ENCODE data around the gene SUZ12. TPM values are rescaled to one million over a fixed set of nuclear protein-coding genes. Genes with fewer than 3 reads are reported as not detected.
A peak's percentile ranks its signal among the peaks of the same experiment; 100 is the strongest.
"Not testable (repeated sequence)": the region's sequence is repeated elsewhere in the genome, so short reads cannot be mapped to it uniquely, and the experiment has no call there.

The SUZ12 gene
- total RNA-seq, 2 experiments from 2014 or later = 67.2 to 77.1 TPM

- Mint-ChIP-seq H3K4me1 (peaks cover 23% of the 10 kb centered on the region), H3K9me3 (ENCODE audit: low read depth) (no peaks in the 10 kb centered on the region), H3K36me3 (ENCODE audit: low read depth) (peaks cover 2% of the 10 kb centered on the region), H3K27me3 (peaks cover 21% of the 10 kb centered on the region), H3K27ac (no peak overlapping the region), H3K4me3 (no peak overlapping the region)
- ChIA-PET POLR2A (no interaction called here), CTCF (no interaction called here)
- no peak for ATAC-seq
- no peak for DNase-seq
- intact Hi-C loops (cut with DNase I, micrococcal nuclease) = no loop called here
Observed at GRCh38 chr17:31917065-31917529, 19.7 kb upstream of the SUZ12 start.

- H3K27ac Mint-ChIP-seq; DNase-seq; H3K36me3 Mint-ChIP-seq (ENCODE audit: low read depth); H3K4me3 Mint-ChIP-seq; H3K9me3 Mint-ChIP-seq (ENCODE audit: low read depth); CTCF ChIA-PET; ATAC-seq; POLR2A ChIA-PET: not testable (repeated sequence)
- intact Hi-C loops (cut with DNase I, micrococcal nuclease) = loop anchor here in 1 of 2 experiments (2.0 kb wide), 1 partner anchor 17 kb away; the partner anchor contains the start of gene UTP6
- Mint-ChIP-seq H3K27me3 (peaks cover 18% of the 10 kb centered on the region), H3K4me1 (peaks cover 25% of the 10 kb centered on the region)
Observed at GRCh38 chr17:31917721-31918120, 19.1 kb upstream of the SUZ12 start.

- POLR2A ChIA-PET = no interaction called here
- CTCF ChIA-PET = interaction anchor here (1.3 kb wide), 1 partner anchor 16 kb away, joined by 3 read pairs; no protein-coding TSS in a partner anchor
Observed at GRCh38 chr17:31918701-31919128, 18.1 kb upstream of the SUZ12 start.

GRCh38 chr17:31919802-31920525 is 16.8 kb upstream of the SUZ12 start:
- Mint-ChIP-seq H3K4me3 (peak overlapping the region; percentile 43), H3K27ac (peak overlapping the region; percentile 94), H3K9me3 (ENCODE audit: low read depth) (no peaks in the 10 kb centered on the region), H3K36me3 (ENCODE audit: low read depth) (peaks cover 2% of the 10 kb centered on the region), H3K27me3 (peaks cover 18% of the 10 kb centered on the region), H3K4me1 (peaks cover 25% of the 10 kb centered on the region)
- DNase-seq (peak; percentile 45), ATAC-seq (peak; percentile 89)
- ChIA-PET POLR2A (interaction anchor here (1.0 kb wide), 1 partner anchor 12 kb away, joined by 3 read pairs; no protein-coding TSS in a partner anchor), CTCF (interaction anchor here (0.7 kb wide), 1 partner anchor 992 kb away, joined by 3 read pairs; no protein-coding TSS in a partner anchor)
- intact Hi-C loops (cut with DNase I, micrococcal nuclease) = loop anchor here (1.0 to 2.0 kb wide), 2 partner anchors 19 kb away; partner anchors contain the start of gene UTP6 (in 2 of the 2)

More at GRCh38 chr17:31918701-31919128, 18.1 kb upstream of the SUZ12 start:
- Mint-ChIP-seq H3K36me3 (ENCODE audit: low read depth) (peaks cover 2% of the 10 kb centered on the region), H3K9me3 (ENCODE audit: low read depth) (no peaks in the 10 kb centered on the region), H3K27me3 (peaks cover 18% of the 10 kb centered on the region), H3K27ac (no peak overlapping the region), H3K4me3 (no peak overlapping the region), H3K4me1 (peaks cover 25% of the 10 kb centered on the region)
- DNase-seq (no peak), ATAC-seq (no peak)
- intact Hi-C loops (cut with DNase I, micrococcal nuclease) = loop anchor here (1.0 to 2.0 kb wide), 2 partner anchors 17 to 18 kb away; partner anchors contain the start of gene UTP6 (in 2 of the 2)

GRCh38 chr17:31926100-31926729 is 10.6 kb upstream of the SUZ12 start:
- POLR2A ChIA-PET = interaction anchor here (0.5 to 0.7 kb wide), 3 partner anchors 20 to 1714 kb away, joined by 3 to 9 read pairs (median 6); partner anchors contain the start of gene UTP6
- Mint-ChIP-seq H3K4me3 (no peak overlapping the region), H3K36me3 (ENCODE audit: low read depth) (no peaks in the 10 kb centered on the region), H3K9me3 (ENCODE audit: low read depth) (no peaks in the 10 kb centered on the region), H3K27ac (peak overlapping the region; percentile 63), H3K27me3 (no peaks in the 10 kb centered on the region), H3K4me1 (peaks cover 5% of the 10 kb centered on the region)
- peak; percentile 55 for DNase-seq
- CTCF ChIA-PET = interaction anchor here (0.6 to 0.7 kb wide), 3 partner anchors 11 to 643 kb away, joined by 3 read pairs; no protein-coding TSS in a partner anchor
- ATAC-seq = peak; percentile 88
- intact Hi-C loops (cut with DNase I, micrococcal nuclease) = no loop called here

GRCh38 chr17:31931756-31932155 is 5.1 kb upstream of the SUZ12 start:
- H3K27ac Mint-ChIP-seq = no peak overlapping the region
- H3K27me3 Mint-ChIP-seq = no peaks in the 10 kb centered on the region
- CTCF ChIA-PET = no interaction called here
- no peak overlapping the region for H3K4me3 Mint-ChIP-seq
- no peaks in the 10 kb centered on the region for H3K36me3 Mint-ChIP-seq (ENCODE audit: low read depth)
- DNase-seq (no peak), ATAC-seq (no peak)
- no peaks in the 10 kb centered on the region for H3K9me3 Mint-ChIP-seq (ENCODE audit: low read depth)
- intact Hi-C loops (cut with DNase I, micrococcal nuclease) = loop anchor here in 1 of 2 experiments (10.0 kb wide), 1 partner anchor 513 kb away; the partner anchor contains the start of gene PSMD11
- H3K4me1 Mint-ChIP-seq = peaks cover 7% of the 10 kb centered on the region
- POLR2A ChIA-PET = no interaction called here

GRCh38 chr17:31935512-31935911 is 1.3 kb upstream of the SUZ12 start:
- POLR2A ChIA-PET = interaction anchor here (0.7 to 2.4 kb wide), 2 partner anchors 34 to 46 kb away, joined by 6 to 11 read pairs; partner anchors contain the start of gene UTP6
- ATAC-seq = no peak
- no peak overlapping the region for H3K27ac Mint-ChIP-seq

GRCh38 chr17:31937926-31938641 is 1.3 kb downstream of the SUZ12 start:
- H3K27me3 Mint-ChIP-seq; H3K9me3 Mint-ChIP-seq (ENCODE audit: low read depth); ATAC-seq; CTCF ChIA-PET; DNase-seq: not testable (repeated sequence)
- Mint-ChIP-seq H3K4me3 (peak overlapping the region; percentile 83), H3K4me1 (peaks cover 24% of the 10 kb centered on the region), H3K27ac (peak overlapping the region; percentile 65), H3K36me3 (ENCODE audit: low read depth) (peaks cover 24% of the 10 kb centered on the region)
- POLR2A ChIA-PET = interaction anchor here (0.6 to 1.3 kb wide), 2 partner anchors 37 to 502 kb away, joined by 3 to 4 read pairs; partner anchors contain the start of gene UTP6
- intact Hi-C loops (cut with DNase I, micrococcal nuclease) = loop anchor here (1.0 to 10.0 kb wide), 7 partner anchors 37 to 507 kb away; partner anchors contain the start of genes UTP6 (in 2 of the 2), LRRC37B (in 1 of the 2), PSMD11 (in 1 of the 2) and RHOT1 (in 1 of the 2)

More at GRCh38 chr17:31935512-31935911, 1.3 kb upstream of the SUZ12 start:
- peaks cover 23% of the 10 kb centered on the region for H3K4me1 Mint-ChIP-seq
- H3K27me3 Mint-ChIP-seq = no peaks in the 10 kb centered on the region
- peaks cover 10% of the 10 kb centered on the region for H3K36me3 Mint-ChIP-seq (ENCODE audit: low read depth)
- H3K9me3 Mint-ChIP-seq (ENCODE audit: low read depth) = no peaks in the 10 kb centered on the region
- intact Hi-C loops (cut with DNase I, micrococcal nuclease) = loop anchor here in 1 of 2 experiments (5.0 to 10.0 kb wide), 4 partner anchors 72 to 509 kb away; partner anchors contain the start of genes LRRC37B, PSMD11 and ZNF207
- peak overlapping the region; percentile 75 for H3K4me3 Mint-ChIP-seq
- CTCF ChIA-PET = interaction anchor here (0.6 kb wide), 1 partner anchor 73 kb away, joined by 4 read pairs; no protein-coding TSS in a partner anchor
- DNase-seq = no peak

- CTCF ChIA-PET; H3K9me3 Mint-ChIP-seq (ENCODE audit: low read depth); POLR2A ChIA-PET; H3K27ac Mint-ChIP-seq; H3K4me3 Mint-ChIP-seq; H3K27me3 Mint-ChIP-seq; ATAC-seq; DNase-seq; intact Hi-C loops (cut with DNase I, micrococcal nuclease): not testable (repeated sequence)
- Mint-ChIP-seq H3K36me3 (ENCODE audit: low read depth) (peaks cover 42% of the 10 kb centered on the region), H3K4me1 (peaks cover 20% of the 10 kb centered on the region)
Observed at GRCh38 chr17:31941916-31942315, 5.1 kb downstream of the SUZ12 start.

DNA sequence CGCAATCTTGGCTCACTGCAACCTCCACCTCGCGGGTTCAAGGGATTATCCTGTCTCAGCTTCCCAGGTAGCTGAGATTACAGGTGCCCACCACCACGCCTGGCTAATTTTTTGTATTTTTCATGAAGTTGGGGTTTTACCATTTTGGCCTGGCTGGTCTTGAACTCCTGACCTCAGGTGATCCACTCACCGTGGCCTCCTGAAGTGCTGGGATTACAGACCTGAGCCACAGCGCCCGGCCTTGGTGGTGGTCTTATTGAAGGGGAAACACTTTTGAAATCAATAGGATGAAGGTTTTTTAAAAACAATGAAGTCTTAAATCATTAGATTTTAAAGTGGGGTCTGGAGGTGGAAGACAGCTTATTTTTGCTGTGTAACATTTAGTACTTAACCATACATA is 5.6 kb downstream of the SUZ12 start:
- POLR2A ChIA-PET = not testable (repeated sequence)

More for the DNA sequence above, 5.6 kb downstream of the SUZ12 start:
- H3K4me3 Mint-ChIP-seq; ATAC-seq; DNase-seq; intact Hi-C loops (cut with DNase I, micrococcal nuclease); H3K27me3 Mint-ChIP-seq; H3K27ac Mint-ChIP-seq; H3K9me3 Mint-ChIP-seq (ENCODE audit: low read depth); CTCF ChIA-PET: not testable (repeated sequence)
- H3K36me3 Mint-ChIP-seq (ENCODE audit: low read depth) = peaks cover 44% of the 10 kb centered on the region
- peaks cover 20% of the 10 kb centered on the region for H3K4me1 Mint-ChIP-seq
